C4-2B (cell line): ENCODE results near the gene OSBPL3.

Source experiments
- H3K27ac ChIP-seq: fragments of 450-650 bp; 2 replicates; pipeline ENCODE4 v1.5.1; 2017
- ZFX ChIP-seq: fragments of 450-650 bp; IDR thresholded peaks from 2 replicates; pipeline ENCODE4 v1.6.1; 2017
- TF ChIP-seq, protein P1 (sequence below): fragments of 450-650 bp; conservative IDR thresholded peaks from 2 replicates; pipeline ENCODE4 v1.5.1; 2017; ENCODE audit warnings: mild to moderate bottlenecking

Gene OSBPL3

GRCh38 chr7:24880886-24881285 is 99.1 kb downstream of the OSBPL3 start:
- TF ChIP-seq, protein P1, sequence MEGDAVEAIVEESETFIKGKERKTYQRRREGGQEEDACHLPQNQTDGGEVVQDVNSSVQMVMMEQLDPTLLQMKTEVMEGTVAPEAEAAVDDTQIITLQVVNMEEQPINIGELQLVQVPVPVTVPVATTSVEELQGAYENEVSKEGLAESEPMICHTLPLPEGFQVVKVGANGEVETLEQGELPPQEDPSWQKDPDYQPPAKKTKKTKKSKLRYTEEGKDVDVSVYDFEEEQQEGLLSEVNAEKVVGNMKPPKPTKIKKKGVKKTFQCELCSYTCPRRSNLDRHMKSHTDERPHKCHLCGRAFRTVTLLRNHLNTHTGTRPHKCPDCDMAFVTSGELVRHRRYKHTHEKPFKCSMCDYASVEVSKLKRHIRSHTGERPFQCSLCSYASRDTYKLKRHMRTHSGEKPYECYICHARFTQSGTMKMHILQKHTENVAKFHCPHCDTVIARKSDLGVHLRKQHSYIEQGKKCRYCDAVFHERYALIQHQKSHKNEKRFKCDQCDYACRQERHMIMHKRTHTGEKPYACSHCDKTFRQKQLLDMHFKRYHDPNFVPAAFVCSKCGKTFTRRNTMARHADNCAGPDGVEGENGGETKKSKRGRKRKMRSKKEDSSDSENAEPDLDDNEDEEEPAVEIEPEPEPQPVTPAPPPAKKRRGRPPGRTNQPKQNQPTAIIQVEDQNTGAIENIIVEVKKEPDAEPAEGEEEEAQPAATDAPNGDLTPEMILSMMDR = no peak
- H3K27ac ChIP-seq = no peak overlapping the region

- no peak overlapping the region for H3K27ac ChIP-seq
- TF ChIP-seq ZFX = no peak
- TF ChIP-seq, protein P1 = no peak
These were observed 100.7 kb downstream of the OSBPL3 start for GRCh38 chr7:24879291-24879690.

DNA sequence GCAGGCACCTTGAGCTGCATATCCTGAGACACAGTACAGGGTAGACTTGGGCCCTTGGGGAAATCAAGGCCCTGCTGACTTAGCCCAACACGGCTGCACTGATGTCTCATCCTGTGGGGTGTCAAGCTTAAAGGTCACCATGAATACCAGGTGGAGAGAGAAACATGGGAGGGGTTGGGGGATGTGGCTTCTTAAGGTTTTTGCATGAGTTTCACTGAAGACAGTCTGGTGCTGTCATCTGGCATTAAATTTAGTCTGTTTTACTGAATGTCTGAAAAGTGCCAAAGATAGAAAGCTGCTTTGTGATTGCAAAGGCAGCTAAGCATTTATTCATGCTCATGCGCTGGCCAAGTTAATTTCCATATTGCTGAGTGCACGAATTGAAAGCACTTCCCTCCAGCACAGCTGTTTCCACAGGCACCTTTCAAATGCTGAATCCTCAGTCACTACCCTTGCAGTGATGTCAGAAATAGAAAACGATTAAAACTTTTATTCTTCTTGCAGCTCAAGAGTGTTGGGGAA is 102.1 kb downstream of the OSBPL3 start:
- TF ChIP-seq, protein P1 = no peak
- no peak for TF ChIP-seq ZFX
- H3K27ac ChIP-seq = no peak overlapping the region

DNA sequence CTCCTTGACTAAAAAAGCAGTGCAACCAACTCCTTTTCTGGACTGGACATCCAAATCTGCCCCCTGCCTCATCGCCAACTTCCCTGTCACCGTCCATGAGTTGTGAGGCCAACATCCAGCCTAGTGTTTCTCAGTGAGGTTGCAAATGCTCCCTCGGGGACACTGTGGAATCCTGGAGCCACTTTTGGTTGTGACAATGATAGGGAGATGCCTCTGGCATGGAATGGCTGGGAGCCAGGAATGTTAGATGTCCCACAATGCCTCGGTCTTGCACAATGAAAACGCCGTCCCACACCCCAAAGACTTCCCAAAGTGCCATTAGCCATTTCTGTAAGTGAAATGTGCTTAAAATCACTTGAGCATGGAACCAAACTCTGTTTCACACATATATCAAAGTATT is 105.2 kb downstream of the OSBPL3 start:
- no peak overlapping the region for H3K27ac ChIP-seq
- TF ChIP-seq ZFX = no peak
- TF ChIP-seq, protein P1 = no peak

- TF ChIP-seq, protein P1 = no peak
- TF ChIP-seq ZFX = no peak
- no peak overlapping the region for H3K27ac ChIP-seq
These were observed 106.0 kb downstream of the OSBPL3 start for GRCh38 chr7:24873944-24874343.

DNA sequence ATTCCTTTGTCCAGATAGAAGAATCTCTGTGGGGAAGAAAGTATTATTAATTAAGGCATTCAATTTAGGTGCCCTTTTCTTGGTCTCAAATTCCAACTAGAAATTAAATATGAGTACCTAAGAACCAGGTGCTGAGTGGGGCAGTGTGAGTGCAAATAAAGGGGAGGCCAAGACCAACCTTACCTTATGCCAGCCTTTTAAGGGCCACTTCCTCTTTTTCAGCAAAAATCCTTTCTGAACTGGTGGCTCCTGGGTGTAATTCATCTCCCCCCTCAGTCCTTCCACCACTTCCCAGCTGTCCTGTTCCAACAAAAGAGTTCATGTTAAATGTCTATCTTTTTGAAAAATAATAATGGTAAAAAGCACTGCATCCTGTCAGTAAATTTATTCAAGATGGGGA is 108.2 kb downstream of the OSBPL3 start:
- no peak overlapping the region for H3K27ac ChIP-seq
- TF ChIP-seq, protein P1 = no peak
- no peak for TF ChIP-seq ZFX

DNA sequence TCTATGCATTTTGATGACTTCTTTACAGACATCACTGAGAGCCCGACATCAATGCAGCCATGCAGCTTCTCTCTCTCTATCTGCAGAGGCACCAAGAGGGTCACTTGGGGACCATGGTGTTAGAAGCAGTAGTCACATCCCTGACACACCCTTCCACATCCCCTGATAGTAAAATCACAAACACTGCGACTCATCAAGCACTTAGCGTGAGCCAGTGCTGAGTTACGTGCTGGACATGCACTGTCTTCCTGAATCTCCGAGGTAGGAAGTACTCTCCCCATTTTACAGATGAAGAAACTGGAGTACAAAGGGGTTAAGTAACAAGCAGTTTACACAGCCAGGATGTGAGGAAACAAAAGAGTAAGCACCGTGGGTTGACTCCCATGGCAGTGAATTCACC is 109.2 kb downstream of the OSBPL3 start:
- H3K27ac ChIP-seq = no peak overlapping the region
- TF ChIP-seq, protein P1 = no peak
- no peak for TF ChIP-seq ZFX
